GM18498 (cell line): Measurements from ENCODE around the gene NRCAM.

Experiments used
- ATAC-seq: cut with Tn5 transposase; IDR thresholded peaks from one replicate; pipeline ENCODE4 v1.9.1; 2021; ENCODE audit warnings: mild to moderate bottlenecking, moderate library complexity; ENCODE audit not compliant: unreplicated experiment

The NRCAM gene

GRCh38 chr7:108225531-108226181, 230.6 kb downstream of the NRCAM start:
- ATAC-seq: no peak

- ATAC-seq: no peak
Observed at GRCh38 chr7:108224387-108224786, 231.8 kb downstream of the NRCAM start.

- no peak for ATAC-seq
Observed at GRCh38 chr7:108222236-108222892, 233.9 kb downstream of the NRCAM start.

GRCh38 chr7:108211382-108212201, 244.6 kb downstream of the NRCAM start:
- peak; percentile 77 for ATAC-seq

GRCh38 chr7:108210796-108211195, 245.4 kb downstream of the NRCAM start:
- no peak for ATAC-seq

DNA sequence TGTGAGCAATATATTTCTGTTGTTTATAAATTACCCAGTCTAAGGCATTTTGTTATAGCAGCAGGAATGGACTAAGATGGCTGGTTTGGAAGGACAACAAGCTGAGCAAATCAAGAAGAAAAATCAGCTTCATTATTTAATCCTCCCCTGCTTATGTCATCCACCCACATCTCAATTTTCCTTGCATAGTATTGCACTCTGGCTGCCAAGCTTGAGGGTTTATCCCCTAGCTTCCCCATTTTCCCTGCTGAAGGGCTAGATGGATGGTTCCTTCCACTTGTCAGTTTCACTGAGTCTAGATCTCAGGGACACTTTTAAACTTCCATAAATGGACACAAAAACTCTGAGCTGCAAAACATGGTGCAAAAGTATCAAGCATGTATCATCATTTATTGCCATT, 250.9 kb downstream of the NRCAM start:
- no peak for ATAC-seq

DNA sequence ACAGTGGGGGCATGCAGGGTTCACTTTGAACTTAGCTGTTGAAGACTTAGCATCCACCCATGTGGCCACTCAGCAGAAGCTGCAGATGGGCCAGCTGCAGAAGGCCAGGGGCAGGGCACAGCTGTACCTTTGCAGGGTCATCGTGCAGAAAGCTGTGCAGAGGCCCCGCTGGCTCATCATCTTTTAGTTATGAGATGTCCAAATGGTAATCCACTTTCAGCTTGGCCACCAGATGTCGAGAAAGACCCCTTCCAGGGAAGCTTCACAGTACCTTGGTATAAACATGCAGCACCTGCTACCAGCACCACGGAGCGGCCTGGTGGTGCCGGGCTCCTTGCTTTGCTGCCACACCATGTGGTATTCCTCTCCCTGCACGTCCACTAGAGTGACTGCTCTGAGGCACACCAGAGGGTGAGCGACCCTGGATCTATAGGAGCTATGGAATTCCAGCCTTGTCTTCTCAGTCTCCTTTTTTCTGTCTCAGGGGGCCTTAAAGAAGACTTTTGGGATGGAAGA, 251.9 kb downstream of the NRCAM start:
- ATAC-seq: no peak

- ATAC-seq: peak; percentile 83
Observed at GRCh38 chr7:108203537-108203936, 252.7 kb downstream of the NRCAM start.

DNA sequence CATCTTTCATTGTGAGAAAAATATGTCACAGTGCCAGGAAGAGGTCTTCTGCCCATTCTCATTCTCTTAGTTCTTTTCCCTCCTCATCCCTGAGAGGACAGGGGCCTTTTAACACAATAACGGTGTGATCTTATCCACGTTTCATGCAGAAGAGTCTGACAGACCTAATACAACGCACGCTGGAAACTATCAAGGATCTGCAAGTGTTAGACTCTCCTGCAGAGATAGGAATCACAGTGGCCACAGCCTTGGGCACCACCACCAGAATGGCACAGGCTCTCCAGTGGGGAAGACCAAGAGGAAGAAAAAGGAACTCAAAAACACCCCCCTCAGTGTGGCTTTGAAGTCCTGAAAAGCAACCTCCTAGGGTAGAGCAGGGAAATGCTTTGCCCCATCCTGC, 253.5 kb downstream of the NRCAM start:
- no peak for ATAC-seq

- no peak for ATAC-seq
Observed at GRCh38 chr7:108201766-108202165, 254.5 kb downstream of the NRCAM start.

GRCh38 chr7:108200326-108200725, 255.9 kb downstream of the NRCAM start:
- no peak for ATAC-seq

DNA sequence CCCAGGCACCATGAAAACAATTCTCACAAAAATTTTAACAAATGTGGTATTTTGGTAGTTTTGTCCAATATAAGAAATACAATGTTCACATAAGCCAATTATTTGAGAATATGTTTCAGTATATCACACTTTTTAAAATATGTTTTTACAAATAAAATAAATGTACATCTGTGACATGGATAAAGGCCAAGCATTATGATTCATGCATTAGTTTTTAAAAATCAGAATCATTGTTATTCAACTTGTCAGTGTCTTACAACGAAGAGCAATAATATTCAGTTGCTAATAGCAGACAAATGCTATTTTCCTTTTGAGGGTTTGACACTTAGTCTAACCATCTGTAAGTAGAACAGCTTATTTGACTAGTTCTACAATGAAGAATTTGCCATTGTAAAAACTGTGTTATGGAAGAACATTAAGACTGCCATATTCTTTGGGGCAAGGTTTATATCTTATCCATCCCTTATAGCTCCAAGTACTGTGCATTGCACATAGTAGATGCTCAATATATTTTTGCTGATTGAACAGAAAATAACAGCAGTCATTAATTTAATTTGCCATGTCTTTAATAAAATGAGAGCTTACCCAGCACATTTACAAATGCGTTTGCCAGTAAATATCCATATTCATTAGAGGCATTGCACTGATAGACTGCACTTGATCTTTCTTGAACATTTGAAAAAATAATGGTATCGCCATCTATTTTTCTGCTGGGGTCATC, 258.7 kb downstream of the NRCAM start:
- ATAC-seq: no peak

- ATAC-seq: no peak
Observed at GRCh38 chr7:108196004-108196403, 260.2 kb downstream of the NRCAM start.

DNA sequence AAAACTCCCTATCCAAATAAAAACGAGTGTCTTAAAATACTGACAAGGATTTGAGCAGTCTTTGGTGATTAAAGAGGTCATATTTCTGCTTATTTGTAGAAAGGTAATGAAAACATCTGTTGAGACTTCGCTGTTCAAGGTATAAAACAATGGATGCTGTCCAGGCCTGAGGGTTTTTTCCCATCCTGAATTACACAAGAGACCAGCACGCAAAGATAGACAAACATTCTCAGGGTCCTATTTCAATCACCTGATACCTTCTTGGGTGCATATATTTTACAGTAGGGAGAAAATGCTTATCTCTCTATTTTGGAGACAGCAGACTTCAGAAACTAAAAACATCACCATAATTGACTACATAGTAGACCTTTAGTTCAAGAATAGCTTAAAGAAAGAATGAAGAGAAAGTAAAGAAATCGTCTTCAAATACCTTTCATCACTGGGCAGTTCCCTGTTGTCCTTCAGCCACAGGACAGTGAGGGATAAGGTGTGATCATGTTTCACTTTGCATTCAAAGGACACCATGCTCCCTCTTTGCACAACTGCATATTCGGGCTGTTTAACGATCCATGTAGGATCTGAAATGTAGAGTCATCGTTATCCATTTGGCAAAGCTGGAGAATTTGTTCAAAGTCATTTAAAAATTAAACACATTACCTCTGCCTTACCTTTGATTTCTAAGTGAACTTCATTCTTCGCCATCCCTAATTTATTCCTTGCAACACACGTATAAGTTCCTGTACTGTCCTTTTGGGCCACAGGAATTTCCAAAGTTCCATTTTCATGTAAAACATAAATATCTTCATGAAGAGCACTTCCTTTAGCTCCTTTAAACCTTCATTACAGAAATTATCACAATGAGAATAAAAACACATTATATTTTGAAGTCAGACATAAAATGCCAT, 262.4 kb downstream of the NRCAM start:
- no peak for ATAC-seq

- no peak for ATAC-seq
Observed at GRCh38 chr7:108190891-108191290, 265.3 kb downstream of the NRCAM start.

DNA sequence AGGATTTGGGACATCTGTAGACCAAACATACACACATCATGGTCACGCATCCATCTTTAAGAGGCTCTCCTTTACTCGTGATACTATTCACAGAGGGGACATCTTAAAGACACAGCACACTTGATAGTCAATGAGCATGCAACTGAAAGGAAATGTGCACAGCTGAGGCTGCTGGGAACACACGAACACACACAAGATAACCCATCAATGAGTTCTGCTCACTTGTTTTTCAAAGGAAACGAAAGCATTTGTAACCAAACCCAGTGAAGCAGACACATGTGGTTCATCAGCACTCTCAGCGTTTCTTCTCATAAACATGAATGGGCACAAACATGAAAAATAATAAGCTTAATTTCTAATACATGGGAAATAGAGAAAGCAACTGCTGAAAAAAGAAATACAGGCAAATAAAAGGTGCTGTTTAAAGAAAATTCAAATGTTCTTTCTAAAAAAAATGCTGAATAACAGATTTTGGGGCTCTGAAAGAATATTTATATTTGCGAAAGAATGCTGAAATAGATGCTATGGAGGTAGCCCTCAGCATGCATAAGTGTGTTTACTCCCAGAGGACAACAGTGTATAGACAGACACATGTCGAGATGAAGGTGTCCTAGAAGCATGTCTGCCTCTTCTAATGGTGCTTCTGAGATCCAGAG, 266.4 kb downstream of the NRCAM start:
- peak; percentile 97 for ATAC-seq

- no peak for ATAC-seq
Observed at GRCh38 chr7:108188724-108189123, 267.5 kb downstream of the NRCAM start.

DNA sequence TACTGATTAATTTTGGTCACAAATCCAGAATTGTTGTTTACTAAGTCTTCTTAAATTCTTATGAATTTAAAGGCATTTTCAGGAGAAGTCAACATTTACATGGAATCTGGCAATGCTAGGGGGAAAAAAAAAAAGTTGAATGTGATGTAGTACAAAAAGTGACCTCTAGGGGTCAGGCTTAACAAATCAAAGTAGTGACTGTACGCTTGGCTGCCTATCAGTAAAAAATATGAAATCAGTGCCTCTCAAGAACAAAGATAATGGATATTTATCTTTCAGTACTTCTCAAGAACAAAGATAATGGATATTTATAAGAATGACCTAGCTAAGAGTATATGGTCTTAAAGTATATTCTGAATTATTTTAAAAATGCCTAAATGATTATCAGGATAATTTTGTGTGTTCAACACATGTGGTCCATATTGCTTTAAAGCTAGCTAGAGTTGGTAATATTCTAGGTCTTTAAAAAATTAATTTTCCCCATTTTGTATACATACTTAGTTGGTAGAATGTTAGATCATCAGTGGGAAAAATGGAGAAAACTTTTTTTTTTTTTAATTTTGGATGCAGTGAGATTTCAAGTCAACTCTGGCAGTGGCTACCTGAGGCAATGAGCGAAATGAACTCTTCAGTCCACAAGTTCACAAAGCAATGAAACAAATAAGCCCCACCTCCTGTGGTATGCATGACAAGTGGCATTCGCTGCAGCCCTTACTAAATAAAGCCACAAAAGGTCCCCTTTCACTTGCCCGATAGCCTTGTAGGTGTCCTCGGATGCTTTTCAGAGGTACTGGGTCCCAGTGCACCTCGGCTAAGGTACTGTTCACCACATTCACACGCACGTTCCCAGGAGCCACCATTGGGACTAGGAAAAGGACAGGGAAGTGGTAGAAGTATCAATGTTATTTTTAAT, 274.9 kb downstream of the NRCAM start:
- peak; percentile 47 for ATAC-seq
